NCI-H510A treated with DMSO at 0.1 percent for 48 hours (cell line): ENCODE measurements around the gene ZNF407.

Experiments
- DNase-seq: peaks from one replicate; lab custom pipeline; 2025; lab: John Stamatoyannopoulos, UW

The ZNF407 gene

GRCh38 chr18:75104483-75104882 lies 506.8 kb downstream of the ZNF407 start:
- DNase-seq = no peak

DNA sequence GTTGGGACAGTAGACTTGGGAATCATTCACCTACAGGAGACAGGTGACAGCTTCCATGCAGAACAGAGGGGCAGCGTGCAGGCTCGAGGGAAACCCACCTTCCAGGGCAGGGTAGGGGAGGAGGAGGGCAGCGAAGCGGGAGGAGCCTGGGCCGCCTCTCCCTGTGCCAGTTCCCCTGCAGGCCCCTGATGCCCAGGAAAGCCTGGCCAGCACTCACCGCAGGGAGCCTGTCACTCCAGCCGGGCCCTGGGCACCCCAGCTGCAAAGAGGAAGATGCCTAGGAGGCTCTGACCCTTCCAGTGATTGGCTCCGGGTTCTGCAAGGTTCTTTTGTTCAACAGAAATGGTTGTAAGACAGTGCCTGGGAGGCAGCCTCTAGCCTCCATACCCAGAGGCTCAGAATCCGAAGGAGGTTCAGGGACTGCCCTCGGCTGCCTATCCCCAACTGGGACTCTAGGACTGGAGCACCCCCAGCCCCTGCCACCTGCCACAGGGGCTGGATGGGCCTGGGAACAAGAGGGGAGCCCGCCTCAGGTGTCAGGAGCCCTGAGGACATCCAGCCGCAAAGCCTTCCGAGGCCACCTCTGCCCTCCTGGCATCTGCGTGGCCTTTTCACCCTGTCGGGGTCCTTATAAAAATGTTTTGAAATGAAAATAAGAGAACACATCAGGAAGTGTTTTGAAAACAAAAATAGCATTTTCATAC lies 508.0 kb downstream of the ZNF407 start:
- no peak for DNase-seq

DNA sequence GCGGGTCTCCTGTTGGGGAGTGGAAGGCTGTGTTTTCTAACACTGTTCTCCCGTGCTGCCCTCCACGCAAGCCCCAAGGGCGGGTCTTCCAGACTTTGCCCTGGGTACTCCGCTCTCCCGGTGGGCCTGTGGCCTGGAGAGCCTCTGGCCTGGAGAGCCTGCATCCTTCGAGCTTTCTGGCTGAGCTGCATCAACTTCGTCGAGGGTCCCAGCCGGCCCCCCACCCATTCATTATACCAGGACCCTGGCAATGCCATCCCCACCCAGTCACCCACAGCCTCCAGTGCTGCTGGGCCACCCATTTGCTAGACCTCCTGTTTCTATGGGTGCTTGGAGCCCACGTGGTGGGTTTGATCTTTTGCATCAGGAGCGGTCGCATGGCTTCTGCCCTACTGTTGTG lies 509.1 kb downstream of the ZNF407 start:
- no peak for DNase-seq

DNA sequence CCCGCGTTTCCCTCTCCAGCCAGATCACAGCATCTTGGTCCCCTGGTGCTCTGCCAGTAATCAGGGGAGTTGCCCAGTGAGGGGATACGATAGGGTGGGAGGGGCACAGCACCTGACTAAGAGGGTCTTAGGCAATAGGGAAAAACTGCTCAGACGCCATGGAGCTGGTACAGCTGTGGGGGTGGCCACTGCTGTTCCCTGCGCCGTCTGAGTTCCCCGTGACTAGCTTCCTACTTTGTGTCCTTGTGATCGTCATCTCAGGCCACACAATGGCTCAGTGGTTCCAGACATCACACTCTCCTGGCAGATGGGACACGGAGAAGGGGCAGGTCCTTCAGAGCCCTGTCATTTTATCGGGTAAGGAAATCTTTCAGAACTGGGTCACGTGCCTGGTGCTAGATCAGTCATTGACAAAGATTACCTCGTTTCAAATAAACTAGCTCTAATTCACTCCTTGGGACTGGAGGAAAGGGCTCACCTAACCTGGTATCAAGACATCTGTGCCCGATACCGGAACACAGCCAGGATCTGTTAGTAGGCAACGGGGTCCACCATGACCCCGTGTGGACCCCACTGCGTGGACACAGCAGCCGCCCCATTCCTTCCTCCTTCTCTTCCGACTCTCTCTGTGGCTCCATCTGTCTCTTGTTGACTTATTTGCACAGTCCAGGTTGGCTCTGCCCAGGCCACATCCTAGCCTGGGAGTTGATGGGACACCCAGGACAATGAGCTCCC lies 509.7 kb downstream of the ZNF407 start:
- DNase-seq = no peak

DNA sequence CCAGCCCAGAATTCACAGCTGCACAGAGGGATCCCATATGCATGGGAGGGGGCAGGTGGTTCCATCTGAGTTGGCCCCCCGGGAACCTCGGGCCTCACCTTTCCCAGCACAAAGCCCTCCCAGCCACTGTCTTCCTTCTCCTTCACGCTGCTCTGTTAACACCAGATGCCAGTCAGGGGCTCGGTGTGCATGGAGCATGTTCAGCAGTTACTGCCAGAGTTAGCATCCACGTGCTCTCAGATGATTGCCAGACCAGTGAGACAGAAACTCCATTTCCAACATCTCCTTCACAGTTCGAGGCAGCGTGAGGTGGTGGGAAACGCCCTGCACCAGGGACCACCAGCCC lies 510.2 kb downstream of the ZNF407 start:
- no peak for DNase-seq

- no peak for DNase-seq
These were observed 511.1 kb downstream of the ZNF407 start for GRCh38 chr18:75108579-75109318.

GRCh38 chr18:75109319-75109691 lies 511.6 kb downstream of the ZNF407 start:
- no peak for DNase-seq

DNA sequence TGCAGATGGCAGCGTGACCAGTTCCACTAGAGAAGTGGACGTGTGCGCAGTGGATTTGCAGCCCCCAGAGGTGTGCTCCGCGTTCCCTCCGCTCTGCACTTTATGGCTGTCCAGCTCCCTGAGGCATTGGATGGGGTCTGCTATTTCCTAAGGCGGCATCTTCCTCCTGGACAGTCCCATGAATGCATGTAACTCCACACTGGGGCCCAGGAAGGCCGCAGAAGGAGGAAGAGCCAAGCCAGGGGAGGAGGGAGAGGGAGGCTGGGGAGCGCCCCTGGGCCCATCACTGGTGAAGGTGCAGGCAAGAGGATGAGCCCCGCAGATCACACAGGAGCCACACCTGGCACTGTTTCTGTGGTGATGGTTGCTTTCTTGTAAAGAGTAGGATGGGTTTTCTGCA lies 512.1 kb downstream of the ZNF407 start:
- no peak for DNase-seq

GRCh38 chr18:75110311-75110710 lies 512.6 kb downstream of the ZNF407 start:
- no peak for DNase-seq

DNA sequence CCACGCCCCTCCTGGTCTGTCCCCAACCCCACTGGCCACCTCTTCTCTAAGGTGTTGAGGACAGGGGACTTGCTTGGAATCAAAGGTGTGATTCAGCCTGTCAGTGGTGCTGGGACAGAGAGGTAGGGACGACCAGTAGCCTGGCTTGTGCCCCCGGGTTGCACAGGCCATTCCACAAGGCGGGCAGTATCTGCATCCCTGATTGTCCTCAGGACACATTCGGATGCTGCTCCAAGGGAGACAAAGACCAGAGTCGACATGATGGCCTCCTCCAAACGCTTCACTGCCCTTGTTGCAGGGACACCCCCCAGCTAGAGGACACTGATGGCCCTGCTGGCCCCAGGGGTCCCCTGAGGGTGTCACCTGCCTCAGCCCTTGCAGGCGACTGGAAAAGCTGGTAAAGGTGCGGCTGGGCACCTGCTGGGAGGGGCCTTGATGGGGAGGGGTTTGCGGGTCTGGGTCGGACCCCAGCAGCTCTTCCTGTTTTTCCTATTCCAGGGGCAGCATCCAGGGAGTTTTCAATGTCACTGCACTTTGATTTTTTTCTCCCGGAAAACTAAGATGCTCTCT lies 513.3 kb downstream of the ZNF407 start:
- DNase-seq = no peak

DNA sequence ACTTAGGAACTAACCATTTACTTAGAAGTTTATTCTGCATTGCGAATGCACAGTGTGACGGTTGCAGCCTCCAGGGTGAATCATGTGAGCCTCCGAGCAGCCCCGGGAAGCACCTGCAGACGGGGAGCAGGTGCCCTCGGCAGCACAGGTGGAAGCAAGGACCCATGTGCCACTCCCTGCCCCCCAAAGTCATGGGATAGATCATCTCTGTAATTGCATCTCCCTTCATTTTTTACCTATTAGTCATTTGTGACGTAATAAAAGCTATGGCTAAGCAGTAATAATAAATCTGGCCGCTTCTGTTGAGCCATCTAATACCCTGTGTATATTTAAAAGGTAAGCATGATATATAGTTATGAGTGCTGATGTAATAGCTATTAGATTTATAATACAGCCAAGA lies 514.1 kb downstream of the ZNF407 start:
- DNase-seq = peak; percentile 34

DNA sequence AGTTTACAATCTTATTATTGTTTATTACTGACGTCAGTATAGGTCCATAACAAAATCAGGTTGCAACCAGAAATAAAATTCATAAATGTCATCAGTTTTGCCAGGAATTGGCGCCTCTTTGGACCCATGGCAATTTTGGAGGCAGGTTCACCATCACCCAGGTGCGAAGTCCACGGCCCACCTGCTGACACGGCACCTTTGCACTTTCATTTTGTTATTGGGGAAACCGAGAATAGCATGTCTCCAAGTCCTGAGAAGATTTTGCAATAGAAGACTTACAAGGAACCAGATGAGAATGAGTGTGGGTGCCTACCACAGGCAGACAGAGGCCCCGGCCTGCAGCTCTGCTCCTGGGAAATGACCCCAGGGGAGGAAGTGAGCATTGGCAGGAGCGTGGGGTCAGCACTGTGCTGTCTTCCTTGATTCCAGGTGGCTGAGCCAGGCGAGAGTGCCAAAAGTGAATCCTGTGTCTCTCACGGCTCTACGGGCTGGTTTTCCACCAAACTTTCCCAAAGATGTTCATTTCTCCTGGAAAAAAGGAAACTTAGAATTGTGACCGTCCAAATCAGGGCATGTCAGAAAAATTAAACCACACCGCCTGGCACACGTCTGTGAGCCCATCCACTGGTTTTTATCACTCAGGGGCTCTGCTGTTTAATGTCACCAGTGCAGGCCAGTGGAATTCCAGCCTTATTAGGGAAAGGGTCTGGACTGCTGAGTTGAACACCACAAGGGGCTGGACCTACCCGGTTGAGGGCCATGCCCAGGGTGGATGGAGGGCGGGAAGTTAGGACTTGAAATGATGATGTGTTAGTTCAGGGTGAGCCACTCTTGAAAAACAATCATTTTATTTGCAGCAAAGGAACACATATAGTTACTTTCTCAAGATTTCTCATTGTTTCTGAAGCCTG lies 514.8 kb downstream of the ZNF407 start:
- no peak for DNase-seq

GRCh38 chr18:75113455-75113854 lies 515.8 kb downstream of the ZNF407 start:
- no peak for DNase-seq

DNA sequence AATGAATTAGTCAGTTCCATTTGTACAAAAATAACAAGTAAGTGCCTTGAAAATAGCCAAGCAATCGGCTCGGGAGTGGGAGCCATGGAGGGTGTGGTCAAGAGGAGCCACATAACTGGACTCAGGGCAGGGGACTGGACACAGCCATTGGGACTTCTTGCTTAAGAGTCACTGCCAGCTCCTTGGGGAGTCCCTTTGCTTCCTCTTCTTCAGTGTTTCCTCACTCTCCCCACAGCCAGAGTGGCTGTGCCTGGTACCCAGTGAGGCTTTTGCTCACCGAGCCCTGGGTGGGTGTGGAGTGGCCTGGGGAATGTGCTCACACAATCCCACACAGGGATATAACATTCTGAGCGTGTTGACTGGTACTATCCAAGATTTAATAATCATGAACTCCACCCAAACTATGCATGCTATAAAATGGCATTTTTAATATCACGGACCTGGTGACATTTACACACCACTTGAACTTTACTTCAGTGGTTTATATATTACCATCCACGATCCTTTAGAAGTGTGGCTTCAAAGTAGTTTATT lies 516.6 kb downstream of the ZNF407 start:
- no peak for DNase-seq
